Parathyroid adenoma (tissue), 2 donors: Measurements from ENCODE around the gene SLC25A26.

Experiments used
- H2AFZ ChIP-seq: fragments of 300-600 bp; sonication (generic); one replicate; pipeline ENCODE4 v1.7.0; 2017; ENCODE audit warnings: antibody characterized with exemption, mild to moderate bottlenecking
- H3K27ac ChIP-seq: fragments of 300-600 bp; sonication (generic); one replicate; pipeline ENCODE4 v1.7.0; 2017
- H3K27me3 ChIP-seq: fragments of 300-600 bp; sonication (generic); one replicate; pipeline ENCODE4 v1.7.0; 2017; ENCODE audit warnings: low read length; ENCODE audit not compliant: control insufficient read depth, insufficient read depth
- H3K36me3 ChIP-seq: fragments of 300-600 bp; sonication (generic); one replicate; pipeline ENCODE4 v1.7.0; 2017; ENCODE audit warnings: low read length; ENCODE audit not compliant: control insufficient read depth, insufficient read depth
- H3K4me1 ChIP-seq: fragments of 300-600 bp; sonication (generic); one replicate; pipeline ENCODE4 v1.7.0; 2017; ENCODE audit warnings: control low read depth
- H3K4me2 ChIP-seq: fragments of 300-600 bp; sonication (generic); one replicate; pipeline ENCODE4 v1.7.0; 2017; ENCODE audit warnings: low read length
- H3K4me3 ChIP-seq: fragments of 300-600 bp; sonication (generic); one replicate; pipeline ENCODE4 v1.7.0; 2017; ENCODE audit warnings: low read depth, low read length
- H3K79me2 ChIP-seq: fragments of 300-600 bp; sonication (generic); one replicate; pipeline ENCODE4 v1.7.0; 2017; ENCODE audit warnings: control low read depth
- H3K9ac ChIP-seq: fragments of 300-600 bp; sonication (generic); one replicate; pipeline ENCODE4 v1.7.0; 2017; ENCODE audit warnings: mild to moderate bottlenecking
- H3K9me3 ChIP-seq: fragments of 300-600 bp; sonication (generic); one replicate; pipeline ENCODE4 v1.7.0; 2017; ENCODE audit warnings: low read length; ENCODE audit not compliant: control insufficient read depth
- TF ChIP-seq, protein P1 (sequence below): fragments of 300-600 bp; sonication (generic); IDR thresholded peaks from one replicate; pipeline ENCODE4 v1.7.0; 2017; ENCODE audit warnings: antibody characterized with exemption, mild to moderate bottlenecking
- donor health status: primary hyperparathyroidism.

SLC25A26 gene

DNA sequence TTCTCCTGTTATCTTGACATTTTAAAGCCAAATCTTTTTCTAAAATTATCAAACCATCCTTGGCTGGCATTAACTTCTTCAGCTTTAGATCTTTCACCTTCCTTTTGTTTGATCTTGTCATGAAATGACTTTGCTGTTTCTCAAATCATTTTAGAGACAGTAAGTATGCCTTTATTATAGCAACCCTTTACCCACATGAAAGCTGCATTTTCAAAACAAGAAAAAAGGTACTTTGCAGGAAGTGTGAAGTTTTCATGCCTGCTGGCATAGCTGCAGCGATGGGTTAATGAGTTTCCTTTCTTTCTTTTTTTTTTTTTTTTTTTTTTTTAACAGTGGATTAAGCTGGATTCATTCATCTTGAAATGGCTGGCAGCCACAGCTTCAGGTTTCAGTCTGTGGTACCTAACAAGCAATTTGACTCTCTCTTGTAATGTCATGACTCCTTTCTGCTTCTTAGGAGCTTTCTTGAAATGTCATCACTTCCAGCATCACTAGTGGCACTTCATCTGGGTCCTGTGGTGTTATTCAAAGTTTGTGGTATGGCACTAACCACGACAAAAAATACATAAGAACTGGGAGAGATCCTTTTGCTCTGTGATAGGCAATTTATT lies 18.8 kb downstream of the SLC25A26 start:
- TF ChIP-seq, protein P1, sequence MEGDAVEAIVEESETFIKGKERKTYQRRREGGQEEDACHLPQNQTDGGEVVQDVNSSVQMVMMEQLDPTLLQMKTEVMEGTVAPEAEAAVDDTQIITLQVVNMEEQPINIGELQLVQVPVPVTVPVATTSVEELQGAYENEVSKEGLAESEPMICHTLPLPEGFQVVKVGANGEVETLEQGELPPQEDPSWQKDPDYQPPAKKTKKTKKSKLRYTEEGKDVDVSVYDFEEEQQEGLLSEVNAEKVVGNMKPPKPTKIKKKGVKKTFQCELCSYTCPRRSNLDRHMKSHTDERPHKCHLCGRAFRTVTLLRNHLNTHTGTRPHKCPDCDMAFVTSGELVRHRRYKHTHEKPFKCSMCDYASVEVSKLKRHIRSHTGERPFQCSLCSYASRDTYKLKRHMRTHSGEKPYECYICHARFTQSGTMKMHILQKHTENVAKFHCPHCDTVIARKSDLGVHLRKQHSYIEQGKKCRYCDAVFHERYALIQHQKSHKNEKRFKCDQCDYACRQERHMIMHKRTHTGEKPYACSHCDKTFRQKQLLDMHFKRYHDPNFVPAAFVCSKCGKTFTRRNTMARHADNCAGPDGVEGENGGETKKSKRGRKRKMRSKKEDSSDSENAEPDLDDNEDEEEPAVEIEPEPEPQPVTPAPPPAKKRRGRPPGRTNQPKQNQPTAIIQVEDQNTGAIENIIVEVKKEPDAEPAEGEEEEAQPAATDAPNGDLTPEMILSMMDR, result no peak
- no peak overlapping the region for H3K27ac ChIP-seq
- no peak overlapping the region for H3K4me3 ChIP-seq
- H3K4me2 ChIP-seq, result no peak overlapping the region
- H3K27me3 ChIP-seq, result no peaks in the 10 kb centered on the region
- H3K79me2 ChIP-seq, result peaks cover 11% of the 10 kb centered on the region
- no peaks in the 10 kb centered on the region for H3K9me3 ChIP-seq
- H2AFZ ChIP-seq, result no peak overlapping the region
- no peak overlapping the region for H3K9ac ChIP-seq
- H3K4me1 ChIP-seq, result no peaks in the 10 kb centered on the region
- H3K36me3 ChIP-seq, result no peaks in the 10 kb centered on the region

DNA sequence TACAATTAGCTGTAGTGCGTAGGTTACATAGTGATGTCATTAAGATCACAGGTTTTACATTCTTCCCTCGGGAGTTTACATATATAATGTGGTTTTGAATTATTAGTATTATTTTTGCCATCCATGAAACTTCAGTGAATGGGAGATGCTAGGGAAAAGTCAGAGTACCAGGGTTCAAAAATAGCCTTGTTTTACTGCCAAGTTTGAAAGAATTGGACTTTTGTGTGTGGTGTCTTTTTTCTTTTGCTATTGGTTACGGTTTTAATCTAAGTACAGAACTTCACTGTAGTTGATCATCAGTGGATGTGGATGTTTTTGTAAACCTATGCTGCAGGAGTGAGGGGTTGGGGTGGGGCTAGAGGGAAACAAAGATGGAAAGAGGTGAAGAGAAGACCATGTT lies 20.7 kb downstream of the SLC25A26 start:
- no peaks in the 10 kb centered on the region for H3K36me3 ChIP-seq
- no peaks in the 10 kb centered on the region for H3K27me3 ChIP-seq
- no peak overlapping the region for H3K4me3 ChIP-seq
- no peaks in the 10 kb centered on the region for H3K4me1 ChIP-seq
- no peak overlapping the region for H3K27ac ChIP-seq
- peaks cover 11% of the 10 kb centered on the region for H3K79me2 ChIP-seq
- TF ChIP-seq, protein P1, result no peak
- H3K9me3 ChIP-seq, result no peaks in the 10 kb centered on the region
- no peak overlapping the region for H3K9ac ChIP-seq
- no peak overlapping the region for H3K4me2 ChIP-seq
- no peak overlapping the region for H2AFZ ChIP-seq

DNA sequence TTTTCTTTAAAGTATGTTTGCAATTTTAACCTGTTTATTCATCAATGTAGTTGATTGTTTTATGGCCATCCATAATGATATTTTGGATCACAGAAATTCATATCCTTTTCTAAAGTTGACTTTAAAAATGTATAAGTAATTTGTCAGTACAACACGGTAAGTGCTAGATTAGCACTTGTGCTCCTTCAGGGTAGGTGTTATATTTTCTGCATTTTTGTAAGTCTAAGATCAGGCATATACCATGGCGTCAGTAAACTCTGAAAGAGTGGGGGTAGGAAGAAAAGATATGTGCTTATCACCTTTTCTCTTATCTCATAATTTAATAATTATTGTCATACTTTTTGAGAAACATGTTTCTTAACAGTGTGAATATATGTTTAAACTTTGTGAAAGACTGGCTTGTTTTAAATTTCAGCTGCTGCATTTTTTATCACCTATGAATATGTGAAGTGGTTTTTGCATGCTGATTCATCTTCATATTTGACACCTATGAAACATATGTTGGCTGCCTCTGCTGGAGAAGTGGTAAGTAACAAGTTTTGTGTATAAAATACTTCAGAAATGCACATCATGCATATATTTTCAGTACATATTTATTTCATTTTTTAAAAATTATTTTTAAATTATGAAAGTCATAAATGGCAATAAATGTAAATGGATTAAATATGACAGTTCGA lies 22.1 kb downstream of the SLC25A26 start:
- no peaks in the 10 kb centered on the region for H3K36me3 ChIP-seq
- TF ChIP-seq, protein P1, result no peak

DNA sequence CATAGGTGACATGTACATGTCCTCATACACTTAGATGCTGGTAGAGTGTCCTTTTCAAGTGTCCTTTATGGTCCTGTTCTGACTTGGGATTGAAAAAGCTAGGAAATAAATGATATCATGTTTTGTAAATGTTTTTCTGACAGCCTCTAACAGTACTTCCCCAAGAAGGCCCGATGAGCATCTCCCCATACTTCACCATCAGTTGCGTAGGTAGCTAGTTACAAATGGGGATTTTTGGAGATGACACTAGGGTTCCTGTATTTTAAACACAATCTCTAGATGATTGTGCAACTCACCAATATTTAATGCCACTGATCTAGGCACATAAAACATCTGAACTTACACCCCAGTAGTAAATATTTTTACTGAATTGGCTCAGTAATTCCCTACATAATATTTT lies 27.8 kb downstream of the SLC25A26 start:
- Histone ChIP-seq H3K9ac (no peak overlapping the region), H3K79me2 (peaks cover 5% of the 10 kb centered on the region), H3K4me2 (no peak overlapping the region), H3K4me1 (no peaks in the 10 kb centered on the region), H3K4me3 (no peak overlapping the region), H3K27ac (no peak overlapping the region), H3K27me3 (no peaks in the 10 kb centered on the region), H3K36me3 (no peaks in the 10 kb centered on the region), H3K9me3 (no peaks in the 10 kb centered on the region), H2AFZ (no peak overlapping the region)
- TF ChIP-seq, protein P1, result no peak

More for the DNA sequence above, 22.1 kb downstream of the SLC25A26 start:
- H3K4me2 ChIP-seq, result no peak overlapping the region
- H2AFZ ChIP-seq, result no peak overlapping the region
- no peaks in the 10 kb centered on the region for H3K9me3 ChIP-seq
- H3K79me2 ChIP-seq, result peaks cover 11% of the 10 kb centered on the region
- no peak overlapping the region for H3K9ac ChIP-seq
- no peak overlapping the region for H3K4me3 ChIP-seq
- no peaks in the 10 kb centered on the region for H3K4me1 ChIP-seq
- H3K27me3 ChIP-seq, result no peaks in the 10 kb centered on the region
- no peak overlapping the region for H3K27ac ChIP-seq
